Posterior cingulate gyrus (tissue), 11 donors: Measurements from ENCODE around the gene KLHL24.
A peak's percentile ranks its signal among the peaks of the same experiment; 100 is the strongest.
"Not testable (repeated sequence)": the region's sequence is repeated elsewhere in the genome, so short reads cannot be mapped to it uniquely, and the experiment has no call there.

Experiments used
- DNase-seq, 10 donors: peaks; one replicate each; pipeline versions ENCODE4 v3.0.0 to v3.0.0-alpha.2; 2020 to 2021; ENCODE audit warnings: mixed read lengths in 3 of 10
- intact Hi-C: fragments of 100-400 bp; cut with DNase I; formaldehyde crosslinking; loops from one replicate; pipeline ENCODE4 v1.15.1; 2023

KLHL24 gene

GRCh38 chr3:183632725-183633124 lies 2.7 kb upstream of the KLHL24 start:
- DNase-seq = peak in 1 of 10 donors; percentile 46
- intact Hi-C loops = loop anchor here (10.0 kb wide), 2 partner anchors 192 to 252 kb away; partner anchors contain the start of genes MAP6D1 and PARL

- peak in 1 of 10 donors; percentile 43 for DNase-seq
- intact Hi-C loops = loop anchor here (10.0 kb wide), 2 partner anchors 190 to 250 kb away; partner anchors contain the start of genes MAP6D1 and PARL
Measured at GRCh38 chr3:183634707-183635106, 716 bp upstream of the KLHL24 start.

- DNase-seq = peak in 1 of 10 donors; percentile 84
- intact Hi-C loops = loop anchor here (10.0 kb wide), 2 partner anchors 190 to 250 kb away; partner anchors contain the start of genes MAP6D1 and PARL
Measured at GRCh38 chr3:183635107-183635430, 354 bp upstream of the KLHL24 start.

GRCh38 chr3:183636221-183637105 lies 1.0 kb downstream of the KLHL24 start:
- intact Hi-C loops = loop anchor here (1.0 to 10.0 kb wide), 3 partner anchors 62 to 248 kb away; partner anchors contain the start of genes MAP6D1 and PARL
- DNase-seq = peak; percentile 85 to 99 (median 95)

- no peak for DNase-seq
- intact Hi-C loops = loop anchor here (10.0 kb wide), 2 partner anchors 188 to 248 kb away; partner anchors contain the start of genes MAP6D1 and PARL
Measured at GRCh38 chr3:183637106-183637486, 1.7 kb downstream of the KLHL24 start.

- not testable (repeated sequence) for DNase-seq
- intact Hi-C loops = loop anchor here (10.0 kb wide), 2 partner anchors 187 to 247 kb away; partner anchors contain the start of genes MAP6D1 and PARL
Measured at GRCh38 chr3:183637633-183638032, 2.2 kb downstream of the KLHL24 start.

GRCh38 chr3:183638101-183638852 lies 2.9 kb downstream of the KLHL24 start:
- no peak for DNase-seq
- intact Hi-C loops = loop anchor here (10.0 kb wide), 2 partner anchors 187 to 247 kb away; partner anchors contain the start of genes MAP6D1 and PARL

- DNase-seq, intact Hi-C loops: not testable (repeated sequence)
Measured at GRCh38 chr3:183640635-183641034, 5.2 kb downstream of the KLHL24 start.

GRCh38 chr3:183641882-183642281 lies 6.5 kb downstream of the KLHL24 start:
- intact Hi-C loops = no loop called here
- no peak for DNase-seq

GRCh38 chr3:183644244-183644643 lies 8.8 kb downstream of the KLHL24 start:
- no peak for DNase-seq
- intact Hi-C loops = no loop called here

- DNase-seq = no peak
- intact Hi-C loops = no loop called here
Measured at GRCh38 chr3:183645254-183645653, 9.8 kb downstream of the KLHL24 start.

GRCh38 chr3:183650554-183650953 lies 15.1 kb downstream of the KLHL24 start:
- no peak for DNase-seq
- intact Hi-C loops = no loop called here

- DNase-seq = no peak
- intact Hi-C loops = no loop called here
Measured at GRCh38 chr3:183653209-183654064, 18.0 kb downstream of the KLHL24 start.

GRCh38 chr3:183654727-183655126 lies 19.3 kb downstream of the KLHL24 start:
- DNase-seq = no peak
- intact Hi-C loops = no loop called here

GRCh38 chr3:183662099-183662498 lies 26.7 kb downstream of the KLHL24 start:
- no peak for DNase-seq
- intact Hi-C loops = no loop called here

- intact Hi-C loops = no loop called here
- DNase-seq = no peak
Measured at GRCh38 chr3:183664913-183665381, 29.5 kb downstream of the KLHL24 start.

- DNase-seq = no peak
- intact Hi-C loops = no loop called here
Measured at GRCh38 chr3:183680061-183680460, 44.6 kb downstream of the KLHL24 start.

- no peak for DNase-seq
- intact Hi-C loops = no loop called here
Measured at GRCh38 chr3:183687705-183688104, 52.3 kb downstream of the KLHL24 start.

GRCh38 chr3:183688874-183689273 lies 53.5 kb downstream of the KLHL24 start:
- DNase-seq = no peak
- intact Hi-C loops = no loop called here

GRCh38 chr3:183689621-183690020 lies 54.2 kb downstream of the KLHL24 start:
- DNase-seq = not testable (repeated sequence)
- intact Hi-C loops = loop anchor here (10.0 kb wide), 1 partner anchor 185 kb away; no protein-coding TSS in a partner anchor
